HG03565 (cell line): ENCODE data around the gene GALR2.
"Not testable (repeated sequence)": the region's sequence is repeated elsewhere in the genome, so short reads cannot be mapped to it uniquely, and the experiment has no call there.

Experiments
- ATAC-seq: cut with Tn5 transposase; IDR thresholded peaks from one replicate; pipeline ENCODE4 v1.9.1; 2021; ENCODE audit warnings: mild to moderate bottlenecking, moderate library complexity; ENCODE audit not compliant: unreplicated experiment

The GALR2 gene

GRCh38 chr17:76074390-76075363 lies at the start of gene GALR2:
TSS of gene GALR2 (plus strand) at chr17:76074781. CDS start at chr17:76074884, 103 bp downstream.
- ATAC-seq: no peak

GRCh38 chr17:76025294-76025693 lies 49.3 kb upstream of the GALR2 start:
- no peak for ATAC-seq

GRCh38 chr17:76026714-76027158 lies 47.8 kb upstream of the GALR2 start:
- no peak for ATAC-seq

GRCh38 chr17:76027159-76027839 lies 47.3 kb upstream of the GALR2 start, which contains the start of gene EVPL:
TSS of gene EVPL (minus strand) at chr17:76027306. CDS start at chr17:76027198, 108 bp downstream.
- ATAC-seq: no peak

GRCh38 chr17:76032073-76032779 lies 42.4 kb upstream of the GALR2 start:
- ATAC-seq: no peak

GRCh38 chr17:76032780-76033108 lies 41.8 kb upstream of the GALR2 start:
- ATAC-seq: no peak

- ATAC-seq: no peak
These were observed 41.4 kb upstream of the GALR2 start for GRCh38 chr17:76033139-76033538.

GRCh38 chr17:76034428-76035350 lies 39.9 kb upstream of the GALR2 start:
- no peak for ATAC-seq

- ATAC-seq: no peak
These were observed 37.9 kb upstream of the GALR2 start for GRCh38 chr17:76036497-76037261.

- no peak for ATAC-seq
These were observed 36.5 kb upstream of the GALR2 start for GRCh38 chr17:76038050-76038449.

GRCh38 chr17:76039121-76039520 lies 35.5 kb upstream of the GALR2 start:
- no peak for ATAC-seq

GRCh38 chr17:76040376-76040775 lies 34.2 kb upstream of the GALR2 start:
- ATAC-seq: no peak

- ATAC-seq: not testable (repeated sequence)
These were observed 31.7 kb upstream of the GALR2 start for GRCh38 chr17:76042868-76043267.

GRCh38 chr17:76044475-76045007 lies 30.0 kb upstream of the GALR2 start:
- ATAC-seq: not testable (repeated sequence)

- no peak for ATAC-seq
These were observed 28.5 kb upstream of the GALR2 start for GRCh38 chr17:76046064-76046463.

- ATAC-seq: no peak
These were observed 26.5 kb upstream of the GALR2 start for GRCh38 chr17:76048025-76048605.

GRCh38 chr17:76048711-76049110 lies 25.9 kb upstream of the GALR2 start:
- no peak for ATAC-seq

- no peak for ATAC-seq
These were observed 25.3 kb upstream of the GALR2 start for GRCh38 chr17:76049239-76049638.
